NOMO-1 treated with DMSO at 0.1 percent for 48 hours (cell line): Measurements from ENCODE around the gene C16orf96.

Source experiments
- DNase-seq: peaks from one replicate; lab custom pipeline; 2025; ENCODE audit not compliant: unreplicated experiment; lab: John Stamatoyannopoulos, UW

C16orf96 gene

DNA sequence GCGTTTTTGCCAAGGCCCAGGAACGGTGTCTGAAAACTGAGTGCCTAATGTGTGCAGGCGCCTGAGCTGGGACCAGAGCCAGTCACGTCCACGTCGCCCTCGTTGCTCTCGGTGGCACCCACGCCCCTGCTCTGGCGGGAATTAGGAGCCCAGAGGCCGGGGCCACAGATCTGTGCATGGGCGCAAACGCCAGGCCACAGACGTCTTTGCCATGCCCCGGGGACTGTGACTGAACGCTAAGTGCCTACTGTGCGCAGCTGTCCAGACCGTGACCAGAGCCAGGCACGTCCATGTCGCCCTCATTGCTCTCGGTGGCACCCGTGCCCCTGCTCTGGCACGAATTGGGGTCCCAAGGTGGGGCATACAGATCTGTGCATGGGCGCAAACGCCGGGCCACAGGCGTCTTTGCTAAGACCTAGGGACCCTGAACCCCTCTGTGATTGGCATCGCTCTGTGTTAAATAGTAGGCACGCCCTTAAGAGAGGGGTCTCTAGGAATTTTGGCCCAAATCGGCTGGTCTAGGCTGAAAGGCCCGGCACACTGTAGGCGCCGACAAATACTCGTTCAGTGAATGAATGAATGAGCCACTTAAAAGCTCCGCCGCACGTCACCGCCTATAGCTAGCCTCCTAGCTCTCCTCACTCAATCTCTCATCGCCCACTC is 59.4 kb downstream of the C16orf96 start:
- no peak for DNase-seq

DNA sequence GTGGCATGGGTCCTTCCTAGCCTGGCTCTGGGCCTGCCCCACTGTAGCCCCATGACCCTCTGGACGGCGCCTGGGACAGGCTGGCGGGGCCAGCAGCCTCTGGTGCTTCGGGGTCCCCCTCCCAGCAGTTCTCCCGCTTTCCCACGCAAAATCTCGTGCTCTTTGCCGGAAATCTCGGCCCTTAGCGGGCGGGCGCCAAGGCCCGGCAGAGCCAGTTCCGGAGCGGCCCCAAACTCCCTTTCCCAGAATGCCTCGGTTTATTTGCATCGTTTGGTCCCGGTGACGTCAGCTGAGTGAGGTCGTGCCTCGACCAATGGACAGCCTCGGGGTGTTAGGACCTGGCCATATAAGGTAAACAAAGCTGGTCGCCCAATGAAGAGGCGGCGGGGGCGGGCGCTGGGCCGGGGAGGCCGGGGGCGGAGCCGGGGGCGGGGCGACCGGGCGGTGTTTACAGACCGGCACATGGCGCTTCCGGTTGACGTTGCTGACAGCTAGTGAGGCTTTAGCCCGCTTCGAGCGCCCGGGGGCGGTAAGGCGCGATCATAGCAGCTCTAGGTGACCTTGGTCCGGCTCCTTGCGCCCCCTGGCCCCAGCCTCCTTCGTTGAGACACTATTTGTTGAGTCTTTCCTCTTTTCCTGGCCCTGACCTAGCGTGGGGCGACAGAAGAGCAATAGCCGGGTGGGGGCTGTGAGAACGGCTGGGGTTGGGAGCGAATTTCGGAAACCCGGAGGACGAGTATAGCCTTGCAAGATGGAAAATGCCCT is 60.1 kb downstream of the C16orf96 start:
- DNase-seq: peak; percentile 100

DNA sequence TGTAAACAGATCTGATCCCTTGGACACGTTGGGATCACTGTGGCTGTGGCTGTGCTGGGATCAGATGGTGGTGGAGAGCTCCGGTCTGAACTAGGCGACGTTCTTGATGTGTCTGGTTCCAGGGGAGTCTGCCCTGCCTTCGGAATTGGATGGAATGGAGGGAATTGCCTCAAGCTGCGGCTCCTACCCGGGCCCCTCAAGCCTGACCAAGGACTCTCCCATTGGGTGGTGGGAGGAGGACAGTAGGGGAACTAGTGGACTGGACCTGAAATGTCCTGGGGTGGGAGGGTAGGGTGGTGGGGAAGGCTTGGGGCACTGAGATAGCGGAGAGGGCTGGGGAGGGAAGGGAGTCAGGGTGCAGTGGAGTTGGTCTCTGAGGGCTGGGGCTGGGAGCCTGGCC is 61.7 kb downstream of the C16orf96 start:
- no peak for DNase-seq

DNA sequence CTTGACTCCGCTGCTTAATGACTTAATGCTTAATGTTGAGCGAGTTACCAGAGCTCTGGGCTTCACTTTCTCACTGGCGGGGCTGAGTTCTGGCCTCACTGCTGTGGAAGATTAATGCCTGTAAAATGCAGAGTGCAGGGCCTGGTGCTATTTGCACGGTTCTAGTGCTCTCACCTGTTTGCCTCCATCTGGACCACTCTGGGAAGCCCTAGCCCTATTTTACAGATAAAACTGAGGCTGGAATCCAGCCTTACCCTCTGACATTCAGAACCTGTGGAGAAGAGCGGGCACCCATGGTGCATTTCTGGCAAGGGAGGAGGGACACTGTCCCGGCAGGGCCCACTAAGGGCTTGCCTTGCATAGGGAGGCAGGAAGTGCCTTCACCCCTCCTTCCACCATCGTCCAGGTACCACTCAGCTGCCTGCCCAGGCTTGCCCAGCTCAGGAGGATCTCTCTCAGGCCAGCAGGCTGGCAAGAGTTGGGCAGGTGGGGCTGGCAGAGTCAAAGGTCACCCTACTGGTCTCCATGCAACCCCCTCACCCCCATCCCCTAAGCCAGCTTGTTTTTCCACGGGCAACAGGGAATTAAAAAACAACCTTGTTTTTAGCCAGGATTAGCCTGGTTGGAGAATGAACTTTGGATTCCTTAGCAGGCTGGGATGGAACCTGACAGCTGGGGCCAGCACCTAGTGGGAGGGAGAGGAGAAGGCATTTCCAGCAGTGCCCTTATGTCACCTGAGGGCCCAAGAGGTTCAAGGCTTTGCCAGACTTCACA is 62.7 kb downstream of the C16orf96 start:
- DNase-seq: no peak

DNA sequence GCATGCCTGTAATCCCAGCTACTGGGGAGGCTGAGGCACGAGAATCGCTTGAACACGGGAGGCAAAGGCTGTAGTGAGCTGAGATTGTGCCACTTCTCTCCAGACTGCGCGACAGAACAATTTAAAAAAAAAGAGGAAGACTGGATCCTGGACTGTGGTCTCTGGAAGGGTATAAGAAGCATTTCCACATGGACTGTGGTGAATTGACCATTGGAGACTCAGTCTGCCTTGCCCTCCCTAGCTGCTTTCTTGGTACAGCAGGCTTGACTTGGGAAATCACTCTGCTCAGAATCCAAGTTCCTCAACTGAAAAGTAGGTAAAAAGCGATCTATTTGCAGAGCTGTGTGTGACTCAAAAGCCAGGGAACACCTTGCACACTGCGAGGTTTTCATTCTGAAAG is 67.5 kb downstream of the C16orf96 start:
- peak; percentile 41 for DNase-seq

DNA sequence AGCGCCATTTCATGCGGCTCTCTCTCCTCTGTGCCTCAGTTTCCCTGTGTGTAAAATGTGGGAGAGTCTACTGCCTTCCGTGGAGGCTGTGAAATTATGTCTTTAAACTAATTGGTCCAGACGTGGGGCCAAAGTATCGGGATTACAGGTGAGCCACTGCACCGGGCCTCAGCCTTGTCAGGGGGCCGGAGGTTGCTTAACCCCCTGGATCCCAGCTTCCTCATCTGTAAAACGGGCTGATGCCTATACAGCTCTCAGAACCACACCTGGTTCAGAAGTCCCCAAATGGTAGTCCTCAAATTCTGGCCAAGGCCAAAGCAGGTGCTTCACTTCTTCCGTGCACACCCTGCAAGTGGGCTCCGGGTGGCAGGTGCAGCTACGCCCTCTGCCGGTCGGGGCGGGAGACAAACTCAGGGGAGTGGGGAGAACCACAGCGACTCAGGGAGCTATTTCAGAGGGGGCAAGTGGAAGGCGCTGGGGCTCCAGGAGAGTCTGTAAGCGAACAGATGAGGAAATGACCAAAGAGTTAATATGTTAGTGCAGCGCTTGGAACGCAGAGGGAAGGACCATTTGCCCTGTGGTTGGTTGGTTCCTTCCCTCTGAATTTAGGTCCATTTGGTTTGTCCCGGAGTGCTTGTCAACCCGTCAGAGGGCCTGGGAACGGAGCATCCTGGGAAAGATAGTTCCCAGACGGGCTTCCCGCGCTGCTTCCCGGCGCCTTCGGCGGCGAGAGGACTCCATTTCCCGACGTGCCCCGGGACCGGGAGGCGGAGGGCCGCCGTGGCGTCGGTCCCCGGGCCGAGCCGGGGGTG is 68.1 kb downstream of the C16orf96 start, which contains the start of gene MGRN1:
Gene MGRN1 (plus strand): TSS at position 812 of the 812 bp plus-strand sequence. CDS start 135 bp downstream, outside the sequence.
- DNase-seq: peak; percentile 96

DNA sequence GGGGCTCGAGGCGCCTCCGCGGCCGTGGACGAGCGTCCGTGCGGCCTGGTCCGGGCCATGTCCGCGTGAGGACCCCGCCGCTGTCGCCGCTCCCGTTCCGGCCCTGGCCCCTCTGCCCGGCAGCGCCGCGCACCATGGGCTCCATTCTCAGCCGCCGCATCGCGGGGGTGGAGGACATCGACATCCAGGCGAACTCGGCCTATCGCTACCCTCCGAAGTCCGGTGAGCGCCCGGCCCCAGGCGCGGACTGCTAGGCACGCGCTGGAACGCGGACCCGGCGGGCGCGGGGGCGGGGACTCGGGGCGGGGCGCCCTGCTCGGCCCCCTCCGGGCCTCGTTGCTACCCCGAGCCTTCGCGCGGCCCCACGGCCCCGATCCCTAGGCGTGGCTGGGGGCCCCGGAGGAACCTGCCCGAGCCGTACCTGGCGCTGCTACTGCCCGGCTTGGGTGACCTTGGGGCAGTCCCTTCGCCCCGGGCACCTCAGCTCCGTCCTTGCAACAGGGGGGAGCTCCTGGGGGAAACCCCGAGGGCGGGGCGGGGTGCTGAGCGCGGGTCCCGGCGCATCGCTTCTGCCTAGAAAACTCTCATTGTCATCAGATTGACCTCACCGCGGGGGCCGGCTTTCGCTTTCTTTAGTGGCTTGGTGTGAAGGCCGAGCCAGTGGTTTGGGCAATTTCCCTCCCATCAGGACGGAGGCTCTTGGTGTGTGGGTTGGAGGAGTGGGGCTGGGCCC is 68.9 kb downstream of the C16orf96 start:
- peak; percentile 68 for DNase-seq

DNA sequence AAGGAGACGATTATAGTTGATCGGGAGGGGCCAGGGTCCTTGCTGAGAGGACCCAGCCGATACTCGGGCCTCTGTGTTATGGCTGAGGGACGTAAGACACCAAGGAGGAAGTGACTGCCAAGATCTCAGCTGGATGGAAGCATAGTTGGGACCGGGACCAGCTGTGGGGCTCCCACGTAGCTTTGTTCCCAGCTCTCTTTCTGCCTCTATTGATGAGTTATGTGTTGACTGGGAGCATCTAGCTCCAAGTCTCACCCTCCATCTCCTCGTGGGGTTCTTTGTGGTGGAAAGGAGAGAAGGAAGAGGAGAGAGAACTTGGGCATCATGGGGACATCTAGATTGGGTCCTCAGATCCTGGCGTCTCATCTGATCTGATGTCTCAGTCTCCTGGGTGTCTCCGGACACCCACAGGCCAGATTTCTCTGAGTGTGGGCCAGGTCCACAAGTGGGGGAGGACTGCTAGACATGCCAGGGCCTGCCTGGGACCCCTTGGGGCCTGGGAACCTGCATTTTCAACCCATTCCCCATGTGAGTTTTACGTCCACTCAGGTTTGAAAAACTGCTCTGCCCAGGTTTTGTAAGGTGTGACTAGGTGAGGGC is 69.5 kb downstream of the C16orf96 start:
- peak; percentile 68 for DNase-seq

DNA sequence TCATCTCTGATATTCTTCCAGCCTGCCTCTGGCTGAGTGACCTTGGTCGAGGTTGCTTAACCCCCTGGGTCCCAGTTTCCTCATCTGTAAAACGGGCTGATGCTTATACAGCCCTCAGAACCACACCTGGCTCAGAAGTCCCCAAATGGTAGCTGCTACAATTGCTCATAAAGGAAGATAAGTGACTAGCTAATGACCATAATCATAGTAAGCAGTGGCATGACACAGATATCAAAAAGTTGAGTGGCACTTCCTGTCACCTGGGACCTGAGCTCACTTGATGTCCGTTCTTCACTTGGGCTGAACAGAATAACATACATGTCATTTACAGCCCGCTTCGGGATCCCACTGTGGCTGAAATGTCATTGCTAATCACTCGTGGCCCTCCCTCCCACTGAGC is 70.3 kb downstream of the C16orf96 start:
- DNase-seq: no peak

DNA sequence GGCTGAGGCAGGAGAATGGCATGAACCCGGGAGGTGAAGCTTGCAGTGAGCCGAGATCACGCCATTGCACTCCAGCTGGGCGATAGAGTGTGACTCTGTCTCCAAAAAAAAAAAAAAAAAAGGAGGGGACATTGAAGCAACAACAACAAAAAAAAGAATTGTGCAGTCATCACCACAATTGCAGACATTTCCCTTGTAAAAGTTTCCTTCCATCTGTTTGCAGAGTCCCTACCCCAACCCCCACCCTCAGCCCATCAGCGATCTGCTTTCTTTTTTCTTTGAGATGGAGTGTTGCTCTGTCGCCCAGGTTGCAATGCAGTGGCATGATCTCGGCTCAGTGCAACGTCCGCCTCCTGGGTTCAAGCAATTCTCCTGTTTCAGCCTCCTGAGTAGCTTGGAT is 72.1 kb downstream of the C16orf96 start:
- DNase-seq: no peak

DNA sequence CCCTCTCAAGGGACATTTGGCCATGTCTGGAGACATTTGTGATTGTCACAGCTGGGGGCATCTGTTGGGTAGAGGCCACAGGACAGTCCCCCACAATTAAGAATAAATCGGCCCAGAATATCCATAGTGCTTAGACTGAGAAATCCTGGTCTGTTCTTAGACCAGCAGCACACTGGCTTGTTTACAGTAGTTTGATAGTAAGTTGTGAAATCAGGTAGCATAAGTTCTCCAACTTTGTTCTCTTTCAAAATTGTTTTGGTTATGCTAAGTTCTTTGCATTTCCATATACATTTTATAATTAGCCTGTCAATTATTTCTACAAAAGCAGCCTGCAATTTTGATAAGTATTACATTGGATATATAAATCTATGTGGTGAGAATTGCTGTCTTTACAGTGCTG is 75.3 kb downstream of the C16orf96 start:
- DNase-seq: no peak

DNA sequence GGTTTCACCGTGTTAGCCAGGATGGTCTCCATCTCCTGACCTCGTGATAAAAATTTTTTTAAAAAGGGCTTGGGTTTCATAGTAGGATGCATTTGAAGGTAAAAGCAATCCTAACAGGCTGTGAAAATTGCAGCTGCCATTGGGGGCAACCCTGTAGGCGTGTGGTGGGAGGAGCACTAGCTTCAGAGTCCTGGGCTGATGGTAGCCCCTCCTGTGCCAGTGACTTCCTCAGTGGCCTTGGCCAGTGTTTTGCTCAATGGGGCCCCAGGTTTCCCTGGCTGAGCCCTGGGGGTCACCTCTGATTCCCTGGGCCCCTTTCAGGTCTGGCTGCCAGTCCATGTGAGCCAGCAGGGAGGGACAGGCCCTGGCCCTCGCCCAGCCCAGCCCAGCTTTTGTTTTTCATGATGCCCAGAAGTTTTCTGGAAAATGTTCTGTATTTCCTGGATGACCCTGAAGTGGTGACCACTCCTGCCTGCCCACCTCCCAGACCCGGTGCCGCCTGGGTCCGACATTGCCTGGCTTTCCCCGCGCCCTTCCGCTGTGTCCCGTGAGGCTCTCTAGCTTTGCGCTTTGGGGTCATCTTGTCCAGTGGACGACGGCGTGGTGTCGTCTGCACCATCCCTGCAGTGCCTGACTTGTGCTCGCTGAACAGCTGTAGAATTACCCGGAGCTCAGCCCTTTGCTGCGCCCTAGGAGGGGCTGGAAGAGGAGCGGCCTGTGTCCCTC is 77.9 kb downstream of the C16orf96 start:
- no peak for DNase-seq

DNA sequence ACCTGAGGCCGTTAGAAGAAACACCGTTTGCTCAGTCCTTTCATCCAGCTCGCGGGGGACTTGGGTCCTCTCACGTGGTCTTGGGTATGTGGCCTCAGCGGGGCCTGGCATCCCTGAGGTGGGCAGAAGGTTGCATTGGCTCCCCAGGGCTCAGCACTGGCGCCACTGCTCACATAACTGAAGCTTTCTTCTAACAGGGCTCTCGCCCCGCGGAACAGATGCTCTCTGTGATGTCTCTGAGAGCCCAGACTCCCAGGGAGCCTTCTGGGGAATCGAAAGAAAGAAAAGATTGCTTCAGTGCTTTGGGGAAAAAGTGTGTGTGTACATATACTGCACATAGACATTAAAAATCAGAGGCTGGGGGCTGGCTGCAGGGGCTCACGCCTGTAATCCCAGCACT is 78.6 kb downstream of the C16orf96 start:
- DNase-seq: no peak

DNA sequence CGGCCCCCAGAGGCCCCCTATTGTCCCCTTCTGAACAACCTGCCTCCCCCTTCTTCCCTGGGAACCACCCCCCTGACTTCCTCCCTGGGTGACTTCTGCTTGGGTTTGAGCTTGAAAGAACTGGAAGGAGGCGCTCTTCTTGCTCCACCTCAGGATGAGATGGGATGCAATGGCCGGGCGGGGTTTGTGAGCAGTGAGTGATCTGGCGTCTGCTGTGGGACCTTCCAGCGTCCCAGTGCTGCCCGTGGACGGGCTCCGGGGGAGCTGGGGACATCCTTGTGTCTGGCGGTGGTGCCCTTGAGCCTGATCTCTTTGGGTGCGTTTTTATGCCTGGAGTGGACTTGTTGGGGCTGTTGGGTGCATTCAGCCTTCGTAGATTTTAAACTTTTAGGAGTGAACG is 80.1 kb downstream of the C16orf96 start:
- no peak for DNase-seq

DNA sequence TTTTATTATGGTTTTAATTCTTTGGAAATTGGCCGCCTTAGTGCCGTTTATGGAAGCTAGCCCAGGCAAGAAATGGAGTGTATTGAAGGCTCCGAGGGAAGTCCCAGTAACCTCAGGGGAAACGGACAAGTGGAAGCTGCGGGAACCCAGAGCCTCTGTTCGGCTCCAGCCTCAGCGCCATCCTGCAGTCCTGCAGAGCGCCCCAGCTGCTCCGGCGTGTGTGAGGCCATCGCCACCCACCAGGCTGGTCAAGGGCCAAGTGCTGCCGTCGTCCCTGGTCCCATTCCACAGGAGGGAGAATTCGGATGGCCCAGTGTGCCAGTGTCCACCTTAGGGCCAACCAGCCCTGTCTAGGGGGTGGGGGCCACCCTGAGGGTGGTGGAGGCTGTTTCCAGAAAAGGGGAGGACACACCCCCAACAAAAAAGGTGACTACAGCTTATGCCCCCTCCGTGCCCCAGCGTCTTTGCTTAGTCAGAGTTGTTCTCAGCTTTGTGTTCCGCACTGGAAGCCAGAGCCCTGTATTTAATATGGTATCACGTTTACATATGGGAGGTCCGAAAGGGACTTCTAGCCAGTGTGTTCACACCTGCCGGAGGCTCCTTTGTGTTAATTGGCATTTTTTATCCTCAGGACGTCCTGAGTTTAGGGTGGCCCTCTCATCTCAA is 81.5 kb downstream of the C16orf96 start:
- DNase-seq: no peak

DNA sequence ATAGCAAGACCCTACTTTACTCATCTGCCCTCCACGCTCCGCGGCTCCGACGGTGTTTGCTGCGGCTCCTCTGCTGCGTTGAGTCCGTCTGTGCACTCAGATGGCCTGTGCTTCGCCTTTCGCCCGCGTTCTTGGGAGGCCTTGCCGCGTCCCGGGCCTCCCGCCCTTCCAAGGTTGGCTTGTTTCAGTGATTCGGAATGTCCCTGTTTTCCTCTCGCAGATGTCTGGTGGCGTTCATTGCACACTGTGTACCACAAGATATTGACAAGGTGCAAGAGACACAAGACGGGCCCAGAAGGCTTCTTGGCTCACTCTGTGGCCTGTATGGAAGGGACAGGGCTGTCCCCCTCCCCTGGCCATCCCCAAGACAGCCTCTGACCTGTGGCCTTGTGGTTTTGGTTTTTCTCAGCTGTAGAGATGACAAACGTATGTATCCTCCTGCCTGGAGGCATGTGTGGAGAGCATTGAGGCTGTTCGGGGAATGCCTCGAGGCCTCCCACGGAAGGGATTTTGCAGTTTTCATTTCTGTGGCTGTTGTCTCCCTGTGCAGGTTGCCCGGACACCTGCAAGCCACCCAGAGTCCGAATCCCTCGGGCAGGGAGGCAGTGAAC is 83.9 kb downstream of the C16orf96 start:
- DNase-seq: no peak

DNA sequence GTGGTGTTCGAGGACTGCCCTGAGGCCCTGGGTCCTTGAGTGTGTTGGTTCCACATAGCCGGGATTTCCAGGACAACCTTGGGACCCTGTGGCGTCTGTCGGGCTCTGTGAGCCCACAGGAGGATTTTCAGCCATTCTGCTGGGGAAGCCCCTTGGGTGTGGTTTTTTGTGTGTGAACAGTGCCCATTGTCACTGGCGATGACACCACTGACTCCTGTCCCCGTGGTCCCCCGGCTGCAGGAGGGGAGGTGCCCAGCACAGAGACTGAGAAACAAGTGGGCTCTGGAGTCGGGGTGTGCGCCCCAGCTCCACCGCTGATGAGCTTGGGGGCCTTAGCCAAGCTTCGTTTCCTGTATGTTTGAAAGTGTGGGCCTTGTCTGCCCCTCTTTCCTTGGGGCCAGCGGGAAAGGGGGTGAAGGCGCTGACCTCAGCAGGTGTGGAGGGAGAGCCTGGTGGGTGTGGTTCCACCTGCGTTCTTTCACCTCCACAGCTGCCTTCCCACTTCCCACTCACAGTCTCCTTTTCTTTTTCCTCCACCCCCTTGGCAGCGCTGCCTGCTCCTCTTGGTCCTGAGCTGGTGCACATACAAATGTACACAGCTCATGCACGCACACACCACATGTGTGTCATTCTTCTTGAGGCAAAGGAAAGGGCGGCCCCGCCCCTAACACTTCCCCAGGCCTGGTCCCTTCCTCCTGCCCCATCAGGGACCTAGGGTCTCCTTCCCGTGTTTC is 84.6 kb downstream of the C16orf96 start:
- DNase-seq: no peak

DNA sequence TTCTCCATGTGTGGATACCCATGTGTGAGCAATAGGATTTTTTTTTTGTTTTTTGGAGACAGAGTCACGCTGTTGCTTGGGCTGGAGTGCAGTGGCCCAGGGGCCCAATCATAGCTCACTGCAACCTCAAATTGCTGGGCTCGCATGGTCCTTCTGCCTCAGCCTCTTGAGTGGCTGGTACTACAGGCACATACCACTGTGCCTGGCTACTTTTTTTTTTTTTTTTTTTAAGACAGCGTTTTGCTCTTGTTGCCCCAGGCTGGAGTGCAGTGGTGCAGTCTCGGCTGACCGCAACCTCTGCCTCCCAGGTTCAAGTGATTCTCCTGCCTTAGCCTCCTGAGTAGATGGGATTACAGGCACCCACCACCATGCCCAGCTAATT is 85.2 kb downstream of the C16orf96 start:
- no peak for DNase-seq
